Fibroblast of skin of abdomen (primary cell): ENCODE data around the gene ACCS.

Experiments used
- DNase-seq: peaks from one replicate; pipeline ENCODE4 v3.0.0-alpha.2; 2013

The ACCS gene

DNA sequence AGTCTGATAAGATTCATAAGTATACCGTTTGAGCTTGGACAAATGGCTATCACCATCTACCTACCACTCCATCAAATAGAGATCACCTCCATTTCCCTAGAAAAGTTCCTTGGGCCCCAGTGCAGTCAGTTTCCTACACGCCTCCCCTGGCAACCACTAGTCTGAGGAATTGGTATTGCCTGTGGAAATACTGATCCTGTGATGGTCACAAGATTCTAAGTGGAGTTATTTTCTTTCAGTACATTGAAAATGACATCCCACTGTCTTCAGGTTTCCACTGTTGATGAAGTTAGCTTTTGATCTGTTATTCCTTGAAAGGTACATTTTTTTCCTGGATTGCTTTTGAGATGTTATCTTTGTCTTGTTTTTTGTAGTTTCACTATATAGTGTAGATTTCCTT, 22.9 kb upstream of the ACCS start:
- no peak for DNase-seq

GRCh38 chr11:44046182-44046581, 19.9 kb upstream of the ACCS start:
- DNase-seq, result no peak

GRCh38 chr11:44047298-44047697, 18.8 kb upstream of the ACCS start:
- DNase-seq, result no peak

DNA sequence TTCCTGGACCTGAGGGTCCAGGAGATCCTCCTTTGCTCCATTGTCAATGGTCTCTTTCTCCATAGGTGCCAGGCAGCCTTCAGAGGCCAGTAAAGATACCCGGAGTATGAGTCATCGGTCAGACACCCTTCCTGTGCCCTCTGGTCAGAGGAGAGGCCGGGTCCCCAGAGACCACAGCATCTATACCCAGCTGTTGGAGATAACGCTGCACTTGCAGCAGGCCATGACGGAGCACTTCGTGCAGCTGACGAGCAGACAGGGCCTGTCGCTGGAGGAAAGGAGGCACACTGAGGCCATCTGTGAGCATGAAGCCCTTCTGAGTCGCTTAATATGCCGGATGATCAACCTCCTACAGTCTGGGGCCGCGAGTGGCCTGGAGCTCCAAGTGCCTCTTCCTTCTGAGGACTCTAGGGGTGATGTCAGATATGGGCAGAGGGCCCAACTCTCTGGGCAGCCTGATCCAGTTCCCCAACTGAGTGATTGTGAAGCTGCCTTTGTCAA, 18.1 kb upstream of the ACCS start, which contains the start of gene ACCSL:
Gene ACCSL (plus strand): TSS at position 51 of the 501 bp plus-strand sequence. CDS start 56 bp downstream, at position 107.
- no peak for DNase-seq

GRCh38 chr11:44049832-44050231, 16.2 kb upstream of the ACCS start:
- DNase-seq, result no peak

GRCh38 chr11:44051171-44051570, 14.9 kb upstream of the ACCS start:
- DNase-seq, result no peak

GRCh38 chr11:44057340-44057739, 8.7 kb upstream of the ACCS start:
- no peak for DNase-seq

DNA sequence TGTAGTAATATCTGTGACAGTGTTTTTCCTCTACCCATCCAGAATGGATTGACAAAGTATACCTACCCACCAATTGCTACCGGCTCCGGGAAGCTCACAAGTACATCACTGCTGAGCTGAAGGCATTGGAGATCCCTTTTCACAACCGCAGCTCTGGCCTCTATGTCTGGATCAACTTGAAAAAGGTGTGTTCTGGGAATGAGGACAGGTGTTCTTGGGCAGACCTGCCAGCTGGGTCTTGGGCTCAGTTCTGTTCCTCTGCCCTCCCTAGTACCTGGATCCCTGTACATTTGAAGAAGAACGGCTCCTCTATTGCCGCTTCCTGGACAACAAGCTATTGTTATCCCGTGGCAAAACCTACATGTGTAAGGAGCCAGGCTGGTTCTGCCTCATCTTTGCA, 7.8 kb upstream of the ACCS start:
- no peak for DNase-seq

DNA sequence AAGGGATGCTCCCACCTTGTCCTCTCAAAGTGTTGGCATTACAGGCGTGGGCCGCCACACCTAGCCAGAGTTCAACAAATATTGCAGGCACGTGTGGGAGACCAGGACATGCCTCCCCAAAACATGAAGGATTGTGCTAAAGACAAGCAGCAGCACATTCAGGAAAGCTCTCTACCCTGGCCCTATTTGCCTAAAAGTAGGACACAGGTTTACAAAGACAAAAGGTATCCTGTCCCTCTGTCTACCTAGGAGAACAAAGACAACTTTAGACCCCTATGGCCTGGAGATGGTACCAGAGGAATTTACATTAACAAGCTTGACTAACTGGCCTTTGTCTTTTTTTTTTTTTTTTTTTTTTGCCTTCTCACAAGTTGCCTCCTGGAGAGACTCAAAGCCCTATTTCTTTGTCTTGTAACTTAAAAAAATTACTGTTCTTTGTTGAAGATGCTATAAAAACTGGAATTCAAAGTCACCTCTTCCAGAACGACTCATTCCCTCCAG, 859 bp upstream of the ACCS start:
- DNase-seq, result peak; percentile 16

- DNase-seq, result peak; percentile 65
Observed at GRCh38 chr11:44066732-44067141, 667 bp downstream of the ACCS start.

- DNase-seq, result no peak
Observed at GRCh38 chr11:44067266-44067665, 1.2 kb downstream of the ACCS start.

- no peak for DNase-seq
Observed at GRCh38 chr11:44068180-44068579, 2.1 kb downstream of the ACCS start.

DNA sequence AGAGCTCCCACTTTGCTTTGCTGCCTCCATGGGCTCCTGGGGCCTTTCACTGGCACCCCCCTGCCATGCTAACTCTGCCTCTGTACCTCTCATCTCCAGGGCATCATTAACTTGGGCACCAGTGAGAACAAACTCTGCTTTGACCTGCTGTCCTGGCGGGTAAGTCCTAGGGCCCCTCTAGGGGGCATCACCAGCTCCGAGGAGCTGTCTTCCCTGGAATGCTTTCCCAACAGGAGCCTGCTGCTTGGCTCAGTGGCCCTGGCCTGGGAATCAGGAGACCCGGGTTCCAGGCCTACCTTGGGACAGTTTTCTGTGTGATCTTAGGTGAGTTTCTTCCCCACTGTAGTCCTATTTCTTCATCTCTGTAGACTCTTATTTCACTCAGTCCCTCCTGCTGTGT, 5.1 kb downstream of the ACCS start:
- no peak for DNase-seq

DNA sequence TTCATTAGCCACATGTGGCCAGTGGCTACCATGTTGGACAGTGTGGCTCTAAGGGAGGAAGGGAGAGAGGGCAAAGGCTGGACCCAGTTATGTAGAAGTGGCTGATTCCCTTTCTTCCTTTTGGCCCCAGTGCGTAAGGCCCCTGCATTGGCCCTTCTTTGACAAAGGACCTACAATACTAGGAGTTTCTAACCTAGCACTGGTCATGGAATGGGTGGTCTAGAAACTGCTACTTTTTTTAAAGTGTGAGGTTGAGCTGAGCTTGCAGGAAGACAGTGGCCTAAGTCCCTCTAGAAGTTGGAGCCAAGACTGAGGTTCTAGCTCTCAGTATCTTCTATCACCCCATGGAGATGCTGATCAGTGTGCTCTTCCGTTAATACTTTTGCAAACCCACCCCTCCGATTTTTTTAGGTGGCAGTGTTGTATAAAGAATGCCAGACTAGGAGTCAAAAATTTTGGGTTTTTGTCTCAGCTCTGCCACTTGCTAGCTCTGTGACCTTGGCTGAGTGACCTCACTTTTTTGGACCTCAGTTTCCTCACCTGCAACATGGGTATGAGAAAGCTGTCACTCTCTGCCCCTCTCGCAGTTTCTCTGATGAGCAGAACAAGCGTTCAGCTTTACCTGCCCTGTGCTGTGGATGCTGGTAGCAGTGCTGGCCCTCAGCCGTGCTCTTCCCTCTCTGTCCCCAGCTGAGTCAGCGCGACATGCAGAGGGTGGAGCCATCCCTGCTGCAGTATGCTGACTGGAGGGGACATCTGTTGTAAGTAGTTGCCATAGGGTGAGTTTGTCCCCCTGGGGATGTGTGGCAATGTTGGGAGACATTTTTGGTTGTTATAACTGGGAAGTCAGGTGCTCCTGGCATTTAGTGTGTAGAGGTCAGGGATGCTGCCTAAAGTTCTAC, 6.9 kb downstream of the ACCS start:
- DNase-seq, result no peak

- DNase-seq, result no peak
Observed at GRCh38 chr11:44078794-44079193, 12.7 kb downstream of the ACCS start.

GRCh38 chr11:44079376-44079775, 13.3 kb downstream of the ACCS start:
- DNase-seq, result no peak

- no peak for DNase-seq
Observed at GRCh38 chr11:44080951-44081350, 14.9 kb downstream of the ACCS start.

DNA sequence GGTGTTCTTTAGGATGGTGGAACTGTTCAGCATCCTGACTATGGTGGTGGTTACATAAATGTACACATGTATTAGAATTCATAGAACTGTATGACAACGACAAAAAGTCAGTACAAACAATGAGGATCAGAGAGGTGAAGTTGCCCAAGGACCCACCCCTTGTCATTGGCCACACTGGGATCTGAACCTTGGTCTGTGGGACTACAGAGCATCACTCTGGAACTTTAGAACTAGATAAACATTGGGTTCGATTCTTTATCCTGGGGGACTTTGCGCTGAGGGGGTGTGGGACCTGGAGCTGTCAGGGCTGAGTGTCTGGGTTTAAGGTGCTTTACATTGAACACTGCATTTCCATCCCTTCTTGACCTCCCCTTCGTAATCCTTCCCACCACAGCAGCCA, 16.6 kb downstream of the ACCS start:
- no peak for DNase-seq

GRCh38 chr11:44083433-44083832, 17.4 kb downstream of the ACCS start:
- no peak for DNase-seq

DNA sequence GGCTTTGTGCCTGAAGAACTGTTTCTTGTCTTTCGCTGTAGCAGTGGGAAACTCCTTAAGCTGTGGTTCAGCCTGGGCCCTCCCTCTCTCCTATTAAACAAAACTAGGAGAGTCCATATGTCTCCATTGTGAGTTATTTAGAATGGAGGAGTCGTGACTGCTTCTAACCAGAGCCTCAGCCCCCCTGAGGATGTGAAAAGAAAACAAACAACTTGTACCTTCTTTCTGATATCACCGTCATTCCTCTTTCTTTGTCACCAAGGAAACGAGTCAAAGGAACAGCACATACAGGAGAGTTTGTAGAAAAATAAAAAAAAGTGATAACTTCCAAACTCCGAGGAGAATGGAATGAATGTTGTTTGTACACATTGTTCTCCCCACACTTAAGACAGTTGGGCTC, 17.8 kb downstream of the ACCS start:
- DNase-seq, result no peak

GRCh38 chr11:44085330-44085729, 19.3 kb downstream of the ACCS start:
- no peak for DNase-seq

GRCh38 chr11:44088377-44088776, 22.3 kb downstream of the ACCS start:
- no peak for DNase-seq

- no peak for DNase-seq
Observed at GRCh38 chr11:44088871-44089270, 22.8 kb downstream of the ACCS start.

DNA sequence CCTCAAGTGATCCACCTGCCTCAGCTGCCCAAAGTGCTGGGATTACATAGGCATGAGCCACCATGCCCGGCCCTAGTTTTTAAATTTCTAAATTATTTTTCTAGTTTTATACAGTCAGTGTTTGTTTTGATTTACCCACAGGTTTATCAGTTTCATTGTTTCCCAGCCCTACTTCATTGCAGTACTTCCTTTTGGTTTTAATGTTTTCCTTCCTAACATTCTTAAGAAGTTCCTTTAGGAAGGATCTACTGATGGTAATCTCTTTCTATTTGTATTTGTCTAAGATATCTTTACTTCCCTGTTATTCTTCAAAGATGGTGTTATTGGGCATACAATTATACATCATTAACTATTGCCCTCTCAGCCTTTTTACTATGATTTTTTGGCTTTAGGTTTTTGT, 24.5 kb downstream of the ACCS start:
- DNase-seq, result no peak
